DOHH2 (cell line): ENCODE data around the gene FDX1.
"Not testable (repeated sequence)": the region's sequence is repeated elsewhere in the genome, so short reads cannot be mapped to it uniquely, and the experiment has no call there.

Source experiments
- EZH2phosphoT487 ChIP-seq: fragments of 200-600 bp; sonication (generic); IDR thresholded peaks from 2 replicates; pipeline ENCODE4 v1.6.1; 2017; ENCODE audit warnings: borderline replicate concordance, mild to moderate bottlenecking, antibody characterized with exemption, low read length, moderate library complexity, mixed read lengths
- TF ChIP-seq, protein P1 (sequence below): fragments of 200-600 bp; sonication (generic); IDR thresholded peaks from one replicate; pipeline ENCODE4 v1.5.1; 2014; ENCODE audit warnings: antibody characterized with exemption, mild to moderate bottlenecking, low read depth, low read length; ENCODE audit not compliant: poor library complexity, severe bottlenecking

DNA sequence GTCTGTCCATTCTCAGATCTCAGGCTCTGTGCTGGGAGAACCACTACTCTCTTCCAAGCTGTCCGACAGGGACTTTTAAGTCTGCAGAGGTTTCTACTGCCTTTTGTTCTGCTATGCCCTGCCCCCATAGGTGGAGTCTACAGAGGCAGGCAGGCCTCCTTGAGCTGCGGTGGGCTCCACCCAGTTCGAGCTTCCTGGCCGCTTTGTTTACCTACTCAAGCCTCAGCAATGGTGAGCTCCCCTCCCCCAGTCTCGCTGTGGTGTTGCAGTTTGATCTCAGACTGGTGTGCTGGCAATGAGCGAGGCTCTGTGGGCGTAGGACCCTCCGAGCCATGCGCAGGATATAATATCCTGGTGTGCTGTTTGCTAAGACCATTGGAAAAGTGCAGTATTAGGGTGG lies 41.5 kb upstream of the FDX1 start:
- TF ChIP-seq, protein P1, sequence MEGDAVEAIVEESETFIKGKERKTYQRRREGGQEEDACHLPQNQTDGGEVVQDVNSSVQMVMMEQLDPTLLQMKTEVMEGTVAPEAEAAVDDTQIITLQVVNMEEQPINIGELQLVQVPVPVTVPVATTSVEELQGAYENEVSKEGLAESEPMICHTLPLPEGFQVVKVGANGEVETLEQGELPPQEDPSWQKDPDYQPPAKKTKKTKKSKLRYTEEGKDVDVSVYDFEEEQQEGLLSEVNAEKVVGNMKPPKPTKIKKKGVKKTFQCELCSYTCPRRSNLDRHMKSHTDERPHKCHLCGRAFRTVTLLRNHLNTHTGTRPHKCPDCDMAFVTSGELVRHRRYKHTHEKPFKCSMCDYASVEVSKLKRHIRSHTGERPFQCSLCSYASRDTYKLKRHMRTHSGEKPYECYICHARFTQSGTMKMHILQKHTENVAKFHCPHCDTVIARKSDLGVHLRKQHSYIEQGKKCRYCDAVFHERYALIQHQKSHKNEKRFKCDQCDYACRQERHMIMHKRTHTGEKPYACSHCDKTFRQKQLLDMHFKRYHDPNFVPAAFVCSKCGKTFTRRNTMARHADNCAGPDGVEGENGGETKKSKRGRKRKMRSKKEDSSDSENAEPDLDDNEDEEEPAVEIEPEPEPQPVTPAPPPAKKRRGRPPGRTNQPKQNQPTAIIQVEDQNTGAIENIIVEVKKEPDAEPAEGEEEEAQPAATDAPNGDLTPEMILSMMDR: not testable (repeated sequence)
- not testable (repeated sequence) for TF ChIP-seq EZH2phosphoT487
